Neuronal stem cell (in vitro differentiated cells): ENCODE measurements around the gene RAMP1.
A peak's percentile ranks its signal among the peaks of the same experiment; 100 is the strongest.

Source experiments
- DNase-seq: peaks from one replicate; pipeline ENCODE4 v3.0.0-alpha.2; 2013; ENCODE audit warnings: low spot score
- H2AFZ ChIP-seq: one replicate; pipeline ENCODE4 v1.6.1; 2013; ENCODE audit warnings: mild to moderate bottlenecking, low read length, inconsistent platforms
- H2AK5ac ChIP-seq: 2 replicates; pipeline ENCODE4 v1.6.1; 2013; ENCODE audit warnings: low read depth, mild to moderate bottlenecking, inconsistent platforms, low read length, moderate library complexity, mixed read lengths
- H2BK120ac ChIP-seq: 2 replicates; pipeline ENCODE4 v1.6.1; 2013; ENCODE audit warnings: low read depth, mild to moderate bottlenecking, inconsistent platforms, low read length, moderate library complexity, mixed read lengths
- H2BK12ac ChIP-seq: one replicate; pipeline ENCODE4 v1.6.1; 2013; ENCODE audit warnings: low read length, inconsistent platforms
- H2BK15ac ChIP-seq: 2 replicates; pipeline ENCODE4 v1.6.1; 2013; ENCODE audit warnings: mild to moderate bottlenecking, low read length, inconsistent platforms, mixed read lengths
- H2BK5ac ChIP-seq: one replicate; pipeline ENCODE4 v1.6.1; 2013; ENCODE audit warnings: inconsistent platforms, mild to moderate bottlenecking, low read length, moderate library complexity
- H3K14ac ChIP-seq: one replicate; pipeline ENCODE4 v1.6.1; 2013; ENCODE audit warnings: low read length, inconsistent platforms
- H3K18ac ChIP-seq: 2 replicates; pipeline ENCODE4 v1.6.1; 2013; ENCODE audit warnings: low read length, inconsistent platforms
- H3K23ac ChIP-seq: 2 replicates; pipeline ENCODE4 v1.6.1; 2013; ENCODE audit warnings: low read depth, mild to moderate bottlenecking, mixed read lengths, low read length, inconsistent platforms; ENCODE audit not compliant: poor library complexity
- H3K27ac ChIP-seq: replicated peaks from 3 replicates; pipeline ENCODE4 v1.5.1; 2013; ENCODE audit warnings: low read length, inconsistent platforms
- H3K27me3 ChIP-seq, 3 experiments: 2 replicates each; pipeline ENCODE4 v1.6.1; 2013; ENCODE audit warnings: low read length in 3 of 3, mild to moderate bottlenecking in 2 of 3, inconsistent platforms in 1 of 3, low read depth in 1 of 3, mixed read lengths in 1 of 3, moderate library complexity in 1 of 3; ENCODE audit not compliant: control insufficient read depth in 3 of 3, insufficient read depth in 3 of 3
- H3K36me3 ChIP-seq, 2 donors: replicated peaks in 1 of 2; 2 replicates each; pipeline ENCODE4 v1.6.1; 2013; ENCODE audit warnings: low read length in 2 of 2; ENCODE audit not compliant: control insufficient read depth in 2 of 2, insufficient read depth in 2 of 2
- H3K4ac ChIP-seq: 2 replicates; pipeline ENCODE4 v1.6.1; 2013; ENCODE audit warnings: inconsistent platforms, mild to moderate bottlenecking, low read length, moderate library complexity
- H3K4me1 ChIP-seq, 2 donors: 1 replicate in 1 of 2; 2 replicates in 1 of 2; pipeline ENCODE4 v1.6.1; 2013; ENCODE audit warnings: low read length in 2 of 2, low read depth in 1 of 2; ENCODE audit not compliant: control insufficient read depth in 2 of 2, insufficient read depth in 1 of 2
- H3K4me2 ChIP-seq: one replicate; pipeline ENCODE4 v1.6.1; 2013; ENCODE audit warnings: mild to moderate bottlenecking, low read length, inconsistent platforms; ENCODE audit not compliant: insufficient read depth, poor library complexity, severe bottlenecking
- H3K4me3 ChIP-seq, 2 donors: 2 replicates each; pipeline ENCODE4 v1.5.1; 2013; ENCODE audit warnings: low read length in 2 of 2, mild to moderate bottlenecking in 2 of 2, inconsistent platforms in 1 of 2, moderate library complexity in 1 of 2
- H3K79me1 ChIP-seq: one replicate; pipeline ENCODE4 v1.6.1; 2013; ENCODE audit warnings: low read depth, mild to moderate bottlenecking, inconsistent platforms, low read length, moderate library complexity
- H3K9ac ChIP-seq: one replicate; pipeline ENCODE4 v1.6.1; 2013; ENCODE audit warnings: mild to moderate bottlenecking, low read depth, low read length, inconsistent platforms; ENCODE audit not compliant: poor library complexity
- H3K9me3 ChIP-seq, 2 donors: replicated peaks in 1 of 2; 2 replicates each; pipeline versions ENCODE3 to v1.6.1; 2013; ENCODE audit warnings: low read length in 2 of 2, mild to moderate bottlenecking in 2 of 2, inconsistent platforms in 1 of 2, low read depth in 1 of 2, mixed read lengths in 1 of 2, moderate library complexity in 1 of 2; ENCODE audit not compliant: control insufficient read depth in 2 of 2, insufficient read depth in 1 of 2
- H4K8ac ChIP-seq: one replicate; pipeline ENCODE4 v1.6.1; 2013; ENCODE audit warnings: low read depth, mild to moderate bottlenecking, inconsistent platforms, low read length, moderate library complexity
- H4K91ac ChIP-seq: one replicate; pipeline ENCODE4 v1.6.1; 2013; ENCODE audit warnings: low read length, low read depth, mild to moderate bottlenecking, inconsistent platforms; ENCODE audit not compliant: poor library complexity
- WGBS, 2 donors: extraction: QIAGEN DNeasy Blood & Tissue Kit; methylation state at CpG; one replicate each; pipeline ENCODE4 v1.1.7; 2013; ENCODE audit warnings: missing lambda C conversion rate in 2 of 2, mixed read lengths in 1 of 2; ENCODE audit not compliant: insufficient read length in 2 of 2, insufficient replicate concordance in 1 of 2; ENCODE audit errors: extremely low coverage in 2 of 2; 5-methylcytosine and 5-hydroxymethylcytosine counted together

RAMP1 gene

DNA sequence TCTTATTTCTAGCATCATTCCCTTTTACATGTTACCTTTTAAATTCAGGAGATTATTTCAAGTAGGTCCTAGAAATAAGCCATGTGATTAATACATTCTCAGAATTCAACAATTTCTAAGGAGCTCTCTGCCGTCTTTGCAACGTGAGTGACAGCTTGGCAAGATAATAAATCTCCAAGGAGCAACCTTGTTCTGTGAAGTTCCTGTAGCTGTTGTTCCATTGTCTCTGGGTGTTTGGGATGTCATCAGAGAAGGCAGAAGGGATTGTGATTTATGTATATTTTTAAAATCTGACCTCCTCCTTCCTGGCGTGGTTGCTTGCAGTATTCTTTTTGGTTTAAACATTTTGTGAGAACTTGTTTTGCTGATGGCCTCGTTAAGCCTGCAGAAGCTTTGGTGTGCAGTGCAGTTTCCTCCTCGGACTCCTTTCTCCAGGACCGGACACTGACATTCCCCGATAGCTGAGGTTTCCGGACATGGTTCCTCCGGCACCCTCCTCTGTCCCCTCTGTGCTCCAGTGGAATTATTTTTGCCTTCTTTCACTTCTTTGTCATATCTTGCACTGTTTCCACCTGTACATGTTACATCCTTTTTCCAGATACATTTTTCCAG lies 33.7 kb downstream of the RAMP1 start:
- Histone ChIP-seq H2AK5ac (no peak overlapping the region), H3K9ac (no peak overlapping the region)

GRCh38 chr2:237894396-237894979 lies 35.1 kb downstream of the RAMP1 start:
- peak overlapping the region; percentile 63 for H2AK5ac ChIP-seq
- no peak overlapping the region for H2AFZ ChIP-seq
- H3K4ac ChIP-seq, result no peak overlapping the region
- H2BK12ac ChIP-seq, result no peak overlapping the region
- DNase-seq, result no peak
- no peak overlapping the region for H3K4me2 ChIP-seq
- peaks cover 5 to 14% of the 10 kb centered on the region in 2 donors for H3K4me1 ChIP-seq
- H3K27me3 ChIP-seq, result peaks cover 0 to 3% (median 2%) of the 10 kb centered on the region in 3 experiments
- H3K18ac ChIP-seq, result peak overlapping the region; percentile 78
- H2BK15ac ChIP-seq, result peak overlapping the region; percentile 39
- no peak overlapping the region for H3K4me3 ChIP-seq
- peak overlapping the region; percentile 72 for H2BK120ac ChIP-seq
- H3K79me1 ChIP-seq, result no peaks in the 10 kb centered on the region
- no peak overlapping the region for H2BK5ac ChIP-seq
- no peak overlapping the region for H3K14ac ChIP-seq
- H3K9me3 ChIP-seq, result no peaks in the 10 kb centered on the region
- WGBS, 2 donors, result no CpG with 5 or more reads among the region's 15 CpGs
- peak overlapping the region; percentile 60 for H3K9ac ChIP-seq
- H4K8ac ChIP-seq, result no peak overlapping the region
- H3K23ac ChIP-seq, result no peak overlapping the region
- no peak overlapping the region for H3K27ac ChIP-seq
- no peaks in the 10 kb centered on the region for H3K36me3 ChIP-seq
- H4K91ac ChIP-seq, result no peak overlapping the region

More for the DNA sequence above, 33.7 kb downstream of the RAMP1 start:
- H3K4ac ChIP-seq, result no peak overlapping the region
- no peak overlapping the region for H3K23ac ChIP-seq
- peaks cover 0 to 3% (median 2%) of the 10 kb centered on the region in 3 experiments for H3K27me3 ChIP-seq
- no peak overlapping the region for H3K4me2 ChIP-seq
- H3K4me3 ChIP-seq, result no peak overlapping the region
- no peak overlapping the region for H2BK120ac ChIP-seq
- no peak overlapping the region for H3K18ac ChIP-seq
- no peaks in the 10 kb centered on the region for H3K79me1 ChIP-seq
- no peak overlapping the region for H3K14ac ChIP-seq
- H2BK5ac ChIP-seq, result no peak overlapping the region
- no CpG with 5 or more reads among the region's 9 CpGs for whole genome bisulfite sequencing, 2 donors
- no peak for DNase-seq
- H4K91ac ChIP-seq, result no peak overlapping the region
- peaks cover 3 to 11% of the 10 kb centered on the region in 2 donors for H3K4me1 ChIP-seq
- H4K8ac ChIP-seq, result no peak overlapping the region
- peak overlapping the region; percentile 50 for H2AFZ ChIP-seq
- H3K27ac ChIP-seq, result no peak overlapping the region
- H2BK12ac ChIP-seq, result no peak overlapping the region
- no peak overlapping the region for H2BK15ac ChIP-seq
- no peaks in the 10 kb centered on the region for H3K36me3 ChIP-seq
- H3K9me3 ChIP-seq, result no peaks in the 10 kb centered on the region

DNA sequence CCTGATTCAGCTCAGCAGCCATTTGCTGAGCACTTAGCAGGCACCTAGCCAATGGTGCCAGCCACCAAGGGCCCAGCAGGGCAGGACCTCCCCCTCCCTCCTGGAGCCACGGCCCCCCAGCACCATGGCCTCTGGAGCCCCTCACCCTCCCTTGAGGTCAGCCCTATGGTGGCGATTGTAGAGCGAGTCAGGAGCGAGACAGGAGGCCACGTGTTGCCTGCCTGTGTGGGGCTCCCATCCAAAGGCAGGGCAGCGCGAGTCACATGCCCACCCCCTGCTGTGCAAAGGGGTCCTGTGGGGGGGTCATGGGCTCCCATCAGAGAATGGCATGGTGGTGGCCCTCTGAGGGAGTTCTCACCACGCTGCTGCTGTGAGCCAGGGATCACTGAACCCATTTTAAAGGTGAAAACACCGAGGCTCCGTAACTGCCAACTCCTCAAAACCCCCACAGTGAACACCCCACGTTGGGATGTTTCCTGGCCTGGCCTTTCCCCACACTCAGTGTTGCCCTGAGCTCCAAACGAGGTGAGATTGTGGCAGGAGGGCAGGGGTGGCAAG lies 35.6 kb downstream of the RAMP1 start:
- no peak for DNase-seq
- Histone ChIP-seq H2BK120ac (no peak overlapping the region), H3K23ac (no peak overlapping the region), H3K4me2 (no peak overlapping the region), H3K14ac (no peak overlapping the region), H3K79me1 (no peaks in the 10 kb centered on the region), H2BK5ac (no peak overlapping the region), H3K9me3 (no peaks in the 10 kb centered on the region), H3K4me3 (no peak overlapping the region), H3K18ac (peak overlapping the region; percentile 53), H2BK12ac (no peak overlapping the region), H2AFZ (no peak overlapping the region), H3K4me1 (peaks cover 5 to 14% of the 10 kb centered on the region in 2 donors), H3K27me3 (peaks cover 0 to 3% (median 2%) of the 10 kb centered on the region in 3 experiments), H2AK5ac (peak overlapping the region; percentile 66), H4K8ac (no peak overlapping the region), H3K4ac (no peak overlapping the region), H4K91ac (no peak overlapping the region), H3K27ac (no peak overlapping the region), H3K36me3 (no peaks in the 10 kb centered on the region), H3K9ac (no peak overlapping the region), H2BK15ac (peak overlapping the region; percentile 84)
- no CpG with 5 or more reads among the region's 12 CpGs for WGBS, 2 donors
